GM12892 (cell line): Measurements from ENCODE around the gene ADARB2.

Source experiments
- POLR2A ChIP-seq: IDR thresholded peaks from 2 replicates; pipeline ENCODE4 v1.6.1; 2011; ENCODE audit warnings: low read depth, low read length, control low read depth
- POLR2AphosphoS5 ChIP-seq: IDR thresholded peaks from 2 replicates; pipeline ENCODE4 v1.6.1; 2011; ENCODE audit warnings: low read depth, low read length, control low read depth
- TAF1 ChIP-seq: IDR thresholded peaks from 2 replicates; pipeline ENCODE4 v1.6.1; 2011; ENCODE audit warnings: low read depth, mild to moderate bottlenecking, control low read depth, low read length, borderline replicate concordance

GRCh38 chr10:1154531-1155295 is 582.6 kb downstream of the ADARB2 start:
- TF ChIP-seq POLR2A (no peak), POLR2AphosphoS5 (no peak), TAF1 (no peak)
